SK-N-MC (cell line): Measurements from ENCODE around the gene CALHM2.
A peak's percentile ranks its signal among the peaks of the same experiment; 100 is the strongest.
"Not testable (repeated sequence)": the region's sequence is repeated elsewhere in the genome, so short reads cannot be mapped to it uniquely, and the experiment has no call there.

Experiments
- DNase-seq: peaks from one replicate; pipeline ENCODE4 v3.0.0-alpha.2; 2011; ENCODE audit warnings: low read depth, low spot score
- H3K27ac ChIP-seq: fragments of 200-600 bp; sonication (generic); 2 replicates; pipeline ENCODE4 v1.5.1; 2016; ENCODE audit warnings: mixed run types
- H3K36me3 ChIP-seq: fragments of 200-600 bp; sonication (generic); 2 replicates; pipeline ENCODE4 v1.6.1; 2017; ENCODE audit warnings: antibody characterized with exemption, low read length, mixed read lengths; ENCODE audit not compliant: insufficient read depth
- H3K4me3 ChIP-seq: fragments of 200-600 bp; sonication (generic); 2 replicates; pipeline ENCODE4 v1.5.1; 2016
- H3K9ac ChIP-seq: fragments of 200-600 bp; sonication (generic); 2 replicates; pipeline ENCODE4 v1.8.0; 2017; ENCODE audit warnings: mixed run types, mixed read lengths; ENCODE audit not compliant: insufficient read length
- H3K9me3 ChIP-seq: fragments of 200-600 bp; sonication (generic); 2 replicates; pipeline ENCODE4 v1.6.1; 2017; ENCODE audit warnings: low read depth, mild to moderate bottlenecking, antibody characterized with exemption, low read length, moderate library complexity, mixed read lengths
- EZH2 ChIP-seq: fragments of 200-600 bp; sonication (generic); IDR thresholded peaks from one replicate; pipeline ENCODE4 v1.6.1; 2017; ENCODE audit warnings: antibody characterized with exemption
- FOXP2 ChIP-seq: optimal IDR thresholded peaks from 2 replicates; pipeline ENCODE3; 2011; ENCODE audit warnings: mild to moderate bottlenecking, moderate library complexity; ENCODE audit not compliant: insufficient read depth; ENCODE audit errors: extremely low read length, control extremely low read depth
- POLR2AphosphoS5 ChIP-seq: IDR thresholded peaks from 2 replicates; pipeline ENCODE4 v1.6.1; 2012; ENCODE audit warnings: mild to moderate bottlenecking, low read depth, low read length, borderline replicate concordance

CALHM2 gene

DNA sequence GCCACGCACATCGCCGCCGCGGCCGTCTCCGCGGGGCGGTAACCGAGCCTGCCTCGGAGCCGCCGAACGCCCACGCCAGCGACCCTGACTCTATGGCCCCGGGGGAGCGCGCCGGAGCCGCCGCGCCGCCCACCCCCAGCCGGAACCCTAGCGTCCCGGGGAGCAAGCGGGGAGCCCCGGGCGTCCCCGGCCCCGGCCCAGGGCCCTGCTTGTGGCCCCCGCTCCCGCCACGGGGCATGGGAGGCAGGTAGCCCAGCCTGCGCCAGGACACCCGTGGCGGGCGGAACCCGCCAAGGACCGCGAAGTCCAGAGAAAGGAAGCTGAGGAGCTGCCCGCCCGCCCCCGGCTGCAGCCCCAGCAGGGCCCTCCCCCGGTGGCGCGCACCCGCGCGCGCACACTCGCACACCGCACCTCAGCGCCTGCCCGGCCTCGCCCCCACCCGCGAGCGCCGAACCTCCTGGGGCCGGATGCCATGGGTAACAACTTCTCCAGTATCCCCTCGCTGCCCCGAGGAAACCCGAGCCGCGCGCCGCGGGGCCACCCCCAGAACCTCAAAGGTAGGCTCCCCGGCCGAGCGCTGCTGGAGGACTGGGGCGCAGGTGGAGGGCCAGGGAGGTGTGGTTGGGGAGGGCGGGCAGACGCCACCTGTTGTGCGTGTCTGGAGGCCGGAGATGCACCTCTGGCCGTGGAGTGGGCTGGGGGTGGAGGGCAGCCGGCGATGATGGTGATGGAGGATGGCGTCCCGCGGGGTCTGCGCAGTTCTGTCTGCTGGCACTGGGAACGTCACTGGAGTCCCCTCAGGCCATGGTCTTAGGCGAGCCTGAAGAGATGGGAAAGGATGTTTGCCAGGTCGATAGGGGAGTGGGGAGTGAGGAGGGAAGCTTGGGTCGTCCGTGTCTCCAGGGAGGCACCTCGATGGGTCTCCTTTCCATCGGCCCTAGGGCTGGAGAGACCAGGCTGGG is 42.0 kb upstream of the CALHM2 start:
- Histone ChIP-seq H3K4me3 (peak overlapping the region; percentile 53), H3K9ac (no peak overlapping the region), H3K27ac (no peak overlapping the region), H3K36me3 (no peaks in the 10 kb centered on the region), H3K9me3 (no peaks in the 10 kb centered on the region)
- TF ChIP-seq FOXP2 = no peak
- no peak for TF ChIP-seq EZH2
- no peak for TF ChIP-seq POLR2AphosphoS5
- no peak for DNase-seq

DNA sequence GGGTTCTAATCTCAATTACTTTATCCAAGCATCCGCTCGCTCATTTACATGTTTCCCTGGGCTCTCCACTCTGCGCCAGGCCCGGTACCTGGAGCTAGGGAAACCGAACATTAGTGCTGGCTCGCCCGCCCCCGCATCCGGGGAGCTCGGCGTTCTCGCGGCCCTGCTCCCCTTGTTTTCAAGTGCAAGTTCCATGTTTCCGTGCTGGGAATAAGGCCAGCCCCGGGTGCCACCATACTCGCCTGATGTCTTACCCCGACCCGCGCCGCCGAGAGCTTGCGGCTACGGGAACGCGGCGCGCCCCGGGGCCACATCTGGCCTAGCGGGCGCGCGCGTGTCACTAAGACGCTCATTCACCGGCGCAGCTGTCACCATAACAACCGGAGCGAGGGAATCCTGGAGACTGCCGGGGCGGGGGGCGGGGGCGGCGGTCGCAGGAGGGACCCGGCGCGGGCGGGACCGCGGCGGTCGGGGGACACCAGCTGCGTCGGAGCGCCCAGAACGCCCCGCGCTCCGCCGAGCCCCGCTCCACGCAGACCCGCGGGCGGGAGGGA is 41.3 kb upstream of the CALHM2 start, which contains the start of gene NEURL1:
Gene NEURL1 (plus strand): TSS at position 344 of the 554 bp plus-strand sequence. CDS start 683 bp downstream, outside the sequence.
- Histone ChIP-seq H3K27ac (no peak within 1 kb of the TSS), H3K9me3 (no peaks in the 10 kb centered on the region), H3K36me3 (no peaks in the 10 kb centered on the region), H3K9ac (no peak within 1 kb of the TSS), H3K4me3 (peak within 1 kb of the TSS; percentile 53)
- TF ChIP-seq EZH2 = no peak
- DNase-seq = no peak

DNA sequence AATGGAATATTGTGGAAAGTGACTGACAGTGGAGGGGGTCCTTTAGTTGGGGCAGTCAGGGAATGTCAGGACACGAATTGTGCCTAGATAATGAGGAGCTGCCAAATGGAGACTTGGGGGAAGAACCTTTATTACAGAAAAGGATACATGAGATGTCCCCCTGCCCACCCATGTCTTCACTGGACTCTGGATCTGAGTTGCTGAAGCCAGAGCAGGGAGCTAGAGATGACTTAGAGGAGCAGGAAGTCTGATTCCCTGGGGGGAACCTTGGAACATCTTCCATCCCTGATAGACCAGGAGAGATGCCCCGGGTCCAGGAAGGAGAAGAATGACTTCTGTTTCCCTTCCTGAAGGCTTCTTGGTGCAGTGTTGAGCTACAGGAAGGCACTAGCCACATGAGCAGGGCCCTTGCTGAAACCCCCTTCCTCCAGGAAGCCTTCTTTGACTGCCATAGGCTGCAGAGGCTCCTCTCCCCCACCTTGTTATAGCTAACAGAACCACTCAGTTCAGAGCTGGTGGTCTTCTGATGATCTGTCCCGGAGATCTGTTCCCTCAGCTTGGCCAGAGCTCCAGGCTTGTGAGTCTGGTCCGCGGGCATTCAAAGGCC is 40.6 kb upstream of the CALHM2 start:
- Histone ChIP-seq H3K27ac (no peak overlapping the region), H3K4me3 (no peak overlapping the region), H3K9me3 (no peaks in the 10 kb centered on the region), H3K9ac (no peak overlapping the region), H3K36me3 (no peaks in the 10 kb centered on the region)
- TF ChIP-seq POLR2AphosphoS5 = no peak
- no peak for TF ChIP-seq EZH2
- TF ChIP-seq FOXP2 = no peak
- DNase-seq = no peak

DNA sequence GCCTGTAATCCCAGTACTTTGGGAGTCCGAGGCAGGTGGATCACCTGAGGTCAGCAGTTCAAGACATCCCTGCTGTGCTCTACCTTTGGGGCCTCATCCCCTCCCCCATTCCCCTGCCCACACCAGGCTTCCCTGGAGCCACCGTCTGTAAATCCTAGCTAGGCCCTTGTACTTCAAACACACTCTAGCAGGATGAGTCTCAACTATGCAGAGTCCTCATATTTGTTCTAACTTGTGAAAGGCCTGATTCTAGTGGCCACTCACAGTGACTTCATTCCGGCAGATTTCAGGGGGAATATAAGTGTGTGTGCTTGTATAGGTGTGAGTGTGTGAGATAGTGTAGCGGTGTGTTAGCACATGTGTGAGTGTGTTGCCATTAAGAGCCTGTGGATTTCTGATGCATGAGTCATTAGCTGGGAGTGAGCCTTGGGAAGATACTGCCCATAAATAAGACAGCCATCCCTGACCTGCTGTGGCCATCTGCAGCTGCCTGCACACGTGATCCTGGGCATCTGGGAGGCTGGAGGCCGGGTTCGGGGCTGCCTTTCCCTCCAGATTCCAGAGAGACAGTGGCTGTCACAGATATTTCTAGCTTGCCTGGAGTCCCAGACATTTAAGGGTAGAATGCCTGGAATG is 39.7 kb upstream of the CALHM2 start:
- no peak overlapping the region for H3K4me3 ChIP-seq
- H3K36me3 ChIP-seq = no peaks in the 10 kb centered on the region
- no peak overlapping the region for H3K27ac ChIP-seq
- DNase-seq = no peak
- TF ChIP-seq FOXP2 (no peak), POLR2AphosphoS5 (no peak), EZH2 (no peak)
- no peaks in the 10 kb centered on the region for H3K9me3 ChIP-seq
- no peak overlapping the region for H3K9ac ChIP-seq

DNA sequence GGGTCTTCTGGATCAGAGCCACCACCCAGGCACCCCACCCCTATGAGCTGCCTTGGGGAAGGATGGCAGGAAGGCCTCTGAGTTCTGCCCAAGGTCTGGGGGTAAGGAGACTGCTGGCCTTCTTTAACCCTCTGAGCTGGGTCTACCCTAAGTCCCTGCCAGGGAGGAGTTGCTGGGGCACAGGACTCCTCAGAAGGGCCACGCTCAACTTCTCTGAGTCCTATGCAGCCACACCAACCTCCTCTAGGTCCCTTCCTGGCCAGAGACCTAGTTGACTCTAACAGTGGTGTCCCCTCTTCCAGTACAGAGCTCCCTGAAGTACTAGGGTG is 38.8 kb upstream of the CALHM2 start:
- H3K4me3 ChIP-seq = no peak overlapping the region
- no peak overlapping the region for H3K9ac ChIP-seq
- no peak for DNase-seq
- no peaks in the 10 kb centered on the region for H3K36me3 ChIP-seq
- no peaks in the 10 kb centered on the region for H3K9me3 ChIP-seq
- no peak overlapping the region for H3K27ac ChIP-seq
- TF ChIP-seq FOXP2 (no peak), EZH2 (no peak), POLR2AphosphoS5 (no peak)

DNA sequence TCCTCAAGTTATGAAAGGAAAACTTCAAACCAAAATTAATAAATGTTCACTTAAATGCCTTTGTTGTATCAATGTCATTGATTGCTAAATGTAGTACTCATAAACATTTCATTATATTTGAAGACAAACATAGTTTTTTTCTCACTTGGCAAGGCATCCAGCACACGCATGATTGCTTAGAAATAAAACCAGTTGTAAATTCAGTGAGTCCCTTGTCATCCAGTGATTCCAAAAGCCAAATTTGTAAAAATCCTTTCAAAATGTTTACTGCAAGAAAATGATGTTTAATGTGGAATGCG is 35.2 kb upstream of the CALHM2 start:
- Histone ChIP-seq H3K9ac (no peak overlapping the region), H3K4me3 (no peak overlapping the region), H3K9me3 (no peaks in the 10 kb centered on the region), H3K27ac (no peak overlapping the region), H3K36me3 (no peaks in the 10 kb centered on the region)
- TF ChIP-seq FOXP2 (no peak), EZH2 (no peak), POLR2AphosphoS5 (no peak)
- DNase-seq = no peak

DNA sequence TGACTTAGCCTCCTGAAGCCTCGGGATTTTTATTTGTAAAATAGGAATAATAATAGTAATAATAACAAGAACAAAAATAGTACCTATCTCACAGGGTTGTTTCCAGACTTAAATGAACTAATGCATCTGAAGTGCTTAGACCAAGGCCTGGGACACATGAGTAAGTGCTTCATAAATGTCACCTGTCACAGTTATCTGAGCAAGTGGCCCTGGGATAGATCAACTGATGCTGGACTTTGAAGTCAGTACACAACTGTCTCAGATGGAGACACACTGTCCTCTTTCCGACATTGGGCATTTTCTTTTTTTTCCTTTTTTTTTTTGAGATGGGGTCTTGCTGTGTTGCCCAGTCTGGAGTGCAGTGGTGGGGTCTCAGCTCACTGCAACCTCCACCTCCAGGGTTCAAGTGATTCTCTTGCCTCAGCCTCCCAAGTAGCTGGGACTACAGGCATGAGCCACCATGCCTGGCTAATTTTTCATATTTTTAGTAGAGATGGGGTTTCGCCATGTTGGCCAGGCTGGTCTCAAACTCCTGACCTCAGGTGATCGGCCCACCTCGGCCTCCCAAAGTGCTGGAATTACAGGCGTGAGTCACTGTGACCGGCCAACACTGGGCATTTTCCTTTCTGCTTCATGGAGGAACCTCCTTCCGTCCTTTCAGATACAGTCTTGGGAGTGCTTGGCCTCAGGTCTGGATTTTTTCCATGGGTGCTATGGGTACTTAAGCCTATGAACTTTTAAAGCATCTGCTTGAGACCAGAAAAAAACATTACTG is 34.7 kb upstream of the CALHM2 start:
- not testable (repeated sequence) for H3K27ac ChIP-seq

DNA sequence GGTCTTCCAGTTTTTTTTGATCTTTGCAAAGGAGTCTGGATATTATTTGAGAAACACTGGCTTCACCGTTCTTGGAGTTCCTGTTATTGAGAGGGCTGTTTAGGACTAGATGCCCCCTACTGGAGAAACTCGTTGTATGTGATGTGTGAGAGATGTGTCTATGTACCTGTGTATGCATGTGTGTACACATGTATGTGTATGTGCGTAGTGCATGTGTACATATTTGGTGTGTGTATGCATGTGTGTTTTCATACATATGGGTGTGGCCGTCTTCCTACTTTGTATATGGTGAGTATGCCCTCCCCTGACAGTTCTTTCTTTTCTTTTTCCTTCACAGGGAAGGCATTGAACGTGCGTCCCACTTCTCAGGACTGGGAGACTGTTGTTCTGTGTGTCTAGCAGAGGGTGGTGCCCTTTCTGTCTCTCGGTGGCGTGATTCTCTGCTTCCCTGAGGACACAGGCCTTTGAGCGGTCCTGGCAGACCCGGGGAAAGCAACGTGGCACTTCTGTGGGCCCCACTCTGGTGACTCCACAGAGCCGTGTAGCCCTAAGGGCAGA is 29.9 kb upstream of the CALHM2 start:
- Histone ChIP-seq H3K4me3 (no peak overlapping the region), H3K36me3 (no peaks in the 10 kb centered on the region), H3K27ac (no peak overlapping the region), H3K9ac (no peak overlapping the region), H3K9me3 (no peaks in the 10 kb centered on the region)
- TF ChIP-seq POLR2AphosphoS5 (no peak), FOXP2 (no peak), EZH2 (no peak)
- DNase-seq = peak; percentile 20

More for the DNA sequence above, 34.7 kb upstream of the CALHM2 start:
- not testable (repeated sequence) for H3K9me3 ChIP-seq, H3K4me3 ChIP-seq, H3K9ac ChIP-seq, DNase-seq, H3K36me3 ChIP-seq
